ENCODE measurements around the gene SH3GLB1. TPM values are rescaled to one million over a fixed set of nuclear protein-coding genes. Genes with fewer than 3 reads are reported as not detected.

The SH3GLB1 gene
- polyA plus RNA-seq, 2 of the 4 experiments (the other 2 are of a cell fraction) = 22.2 to 33.9 TPM

- Histone ChIP-seq H3K4me3 (no peak overlapping the region), H3K9me3 (no peaks in the 10 kb centered on the region), H3K4me2 (no peak overlapping the region), H3K4me1 (no peaks in the 10 kb centered on the region), H3K27ac (no peak overlapping the region)
- CTCF ChIA-PET = no interaction called here
- no peak for TF ChIP-seq ZFP36 (IDR thresholded peaks at IDR 0.05; ENCODE audit: borderline replicate concordance, partially characterized antibody)
- no peak for TF ChIP-seq BCL3 (IDR thresholded peaks at IDR 0.05)
- no peak for TF ChIP-seq HDAC2 (IDR thresholded peaks at IDR 0.05)
- TF ChIP-seq POLR2AphosphoS2 (conservative IDR thresholded peaks at IDR 0.05; ENCODE audit: low read length) = no peak
- no peak for TF ChIP-seq PHF8 (IDR thresholded peaks at IDR 0.05; ENCODE audit: borderline replicate concordance, low read depth)
- TF ChIP-seq JUNB (IDR thresholded peaks at IDR 0.05) = no peak
- no peak for TF ChIP-seq MAFK (IDR thresholded peaks at IDR 0.05; ENCODE audit: partially characterized antibody)
- TF ChIP-seq POLR2A (IDR thresholded peaks at IDR 0.05; ENCODE audit: low read length) = no peak
- no peak for TF ChIP-seq HEYL (CRISPR knock-in tag; IDR thresholded peaks at IDR 0.05)
- TF ChIP-seq TP53 (CRISPR knock-in tag; IDR thresholded peaks at IDR 0.05) = no peak
- TF ChIP-seq GATA3 (IDR thresholded peaks at IDR 0.05; ENCODE audit: borderline replicate concordance) = no peak
- no peak for TF ChIP-seq HMGXB4 (CRISPR knock-in tag; IDR thresholded peaks at IDR 0.05; ENCODE audit: borderline replicate concordance)
- ATAC-seq (peak; percentile 20 to 36; a peak in 2 of 6 replicates), FAIRE-seq (no peak), DNase-seq (ENCODE audit: low read depth in 1 of 2, low spot score in 1 of 2) (peak in 1 of 2 experiments; percentile 11)
- POLR2A ChIA-PET = interaction anchor here (1.2 kb wide), 1 partner anchor 15 kb away, joined by 3 read pairs; no protein-coding TSS in a partner anchor
- WGBS (ENCODE audit: missing lambda C conversion rate) = 52% methylated on average over 3 of the region's 3 CpGs
These were observed 54.2 kb downstream of the SH3GLB1 start for GRCh38 chr1:86758570-86758969.

GRCh38 chr1:86760199-86760598, 55.8 kb downstream of the SH3GLB1 start:
- no peak for TF ChIP-seq ZSCAN20 (CRISPR knock-in tag; IDR thresholded peaks at IDR 0.05)
- TF ChIP-seq HEYL (CRISPR knock-in tag; IDR thresholded peaks at IDR 0.05) = no peak
- no peak for TF ChIP-seq EHF (CRISPR knock-in tag; IDR thresholded peaks at IDR 0.05)
- TF ChIP-seq ZFP36 (IDR thresholded peaks at IDR 0.05; ENCODE audit: borderline replicate concordance, partially characterized antibody) = no peak
- TF ChIP-seq CHD2 (IDR thresholded peaks at IDR 0.05; ENCODE audit: low read length, partially characterized antibody) = no peak
- TF ChIP-seq REST (IDR thresholded peaks at IDR 0.05) = no peak
- TF ChIP-seq ZNF302 (CRISPR knock-in tag; IDR thresholded peaks at IDR 0.05) = no peak
- no peak for TF ChIP-seq FOXS1 (CRISPR knock-in tag; IDR thresholded peaks at IDR 0.05)
- no peak for TF ChIP-seq HOXB5 (CRISPR knock-in tag; IDR thresholded peaks at IDR 0.05)
- no peak for TF ChIP-seq EHMT2 (IDR thresholded peaks at IDR 0.05; ENCODE audit: low read depth)
- TF ChIP-seq FOSB (CRISPR knock-in tag; IDR thresholded peaks at IDR 0.05) = no peak
- TF ChIP-seq SMC3 (IDR thresholded peaks at IDR 0.05) = no peak
- no peak for TF ChIP-seq PHF8 (IDR thresholded peaks at IDR 0.05; ENCODE audit: borderline replicate concordance, low read depth)
- TF ChIP-seq CTCF (IDR thresholded peaks at IDR 0.05) = no peak
- ChIA-PET POLR2A (no interaction called here), CTCF (no interaction called here)
- no peak overlapping the region for H3K4me2 ChIP-seq
- no peak overlapping the region for H3K27ac ChIP-seq
- DNase-seq (ENCODE audit: low read depth in 1 of 2, low spot score in 1 of 2) = no peak
- 21% methylated on average over 1 of the region's 1 CpG for WGBS (ENCODE audit: missing lambda C conversion rate)
- no peak for FAIRE-seq
- no peak overlapping the region for H3K4me3 ChIP-seq
- H3K4me1 ChIP-seq = no peaks in the 10 kb centered on the region
- no peak for ATAC-seq
- H3K9me3 ChIP-seq = no peaks in the 10 kb centered on the region

Measured in A549 (cell line).